VCaP (cell line): Measurements from ENCODE around the gene FOSL2.
A peak's percentile ranks its signal among the peaks of the same experiment; 100 is the strongest.

ENCODE experiments used
- H3K27ac ChIP-seq: fragments of 450-650 bp; 2 replicates; pipeline ENCODE4 v1.5.1; 2017
- TF ChIP-seq, protein P1 (sequence below): fragments of 450-650 bp; conservative IDR thresholded peaks from 2 replicates; pipeline ENCODE4 v1.5.1; 2017; ENCODE audit warnings: mild to moderate bottlenecking, moderate library complexity

The FOSL2 gene

DNA sequence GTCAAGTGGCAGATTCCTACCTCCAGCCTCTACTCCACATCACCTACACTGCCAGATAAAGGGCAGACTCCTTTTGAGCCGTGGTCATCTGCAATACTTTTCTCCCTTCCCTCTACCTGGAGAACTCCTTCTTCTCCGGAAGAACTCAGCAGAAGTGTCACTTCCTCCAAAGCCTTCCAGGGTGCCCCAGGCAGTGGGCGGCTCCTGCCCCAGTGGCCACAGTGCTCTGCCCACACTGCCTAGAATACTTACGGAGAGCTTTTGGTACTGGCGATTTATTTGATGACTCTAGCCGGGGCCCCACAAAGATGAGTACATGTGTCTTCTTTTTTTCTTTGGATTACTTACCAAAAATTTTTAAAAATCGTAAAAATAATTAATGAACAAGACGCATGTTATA lies 39.7 kb downstream of the FOSL2 start:
- TF ChIP-seq, protein P1, sequence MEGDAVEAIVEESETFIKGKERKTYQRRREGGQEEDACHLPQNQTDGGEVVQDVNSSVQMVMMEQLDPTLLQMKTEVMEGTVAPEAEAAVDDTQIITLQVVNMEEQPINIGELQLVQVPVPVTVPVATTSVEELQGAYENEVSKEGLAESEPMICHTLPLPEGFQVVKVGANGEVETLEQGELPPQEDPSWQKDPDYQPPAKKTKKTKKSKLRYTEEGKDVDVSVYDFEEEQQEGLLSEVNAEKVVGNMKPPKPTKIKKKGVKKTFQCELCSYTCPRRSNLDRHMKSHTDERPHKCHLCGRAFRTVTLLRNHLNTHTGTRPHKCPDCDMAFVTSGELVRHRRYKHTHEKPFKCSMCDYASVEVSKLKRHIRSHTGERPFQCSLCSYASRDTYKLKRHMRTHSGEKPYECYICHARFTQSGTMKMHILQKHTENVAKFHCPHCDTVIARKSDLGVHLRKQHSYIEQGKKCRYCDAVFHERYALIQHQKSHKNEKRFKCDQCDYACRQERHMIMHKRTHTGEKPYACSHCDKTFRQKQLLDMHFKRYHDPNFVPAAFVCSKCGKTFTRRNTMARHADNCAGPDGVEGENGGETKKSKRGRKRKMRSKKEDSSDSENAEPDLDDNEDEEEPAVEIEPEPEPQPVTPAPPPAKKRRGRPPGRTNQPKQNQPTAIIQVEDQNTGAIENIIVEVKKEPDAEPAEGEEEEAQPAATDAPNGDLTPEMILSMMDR, result no peak
- no peak overlapping the region for H3K27ac ChIP-seq

DNA sequence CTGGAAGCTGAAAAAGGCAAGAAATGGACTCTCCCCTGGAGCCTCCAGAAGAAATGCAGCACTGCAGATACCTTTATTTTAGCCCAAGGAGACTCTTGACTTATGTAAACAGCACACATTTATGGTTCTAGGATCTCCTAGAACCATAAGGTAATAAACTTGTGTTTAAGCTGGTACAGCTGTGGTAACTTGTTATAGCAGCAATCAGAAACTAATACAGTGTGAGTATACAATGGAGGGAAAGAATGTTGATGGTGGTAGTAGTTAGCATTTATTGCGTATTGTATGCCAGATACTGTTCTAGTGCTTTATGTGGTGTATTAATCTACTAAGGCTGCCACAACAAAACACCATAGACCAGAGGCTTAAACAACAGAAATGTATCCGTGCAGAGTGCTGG lies 40.6 kb downstream of the FOSL2 start:
- H3K27ac ChIP-seq, result no peak overlapping the region
- TF ChIP-seq, protein P1, result no peak

DNA sequence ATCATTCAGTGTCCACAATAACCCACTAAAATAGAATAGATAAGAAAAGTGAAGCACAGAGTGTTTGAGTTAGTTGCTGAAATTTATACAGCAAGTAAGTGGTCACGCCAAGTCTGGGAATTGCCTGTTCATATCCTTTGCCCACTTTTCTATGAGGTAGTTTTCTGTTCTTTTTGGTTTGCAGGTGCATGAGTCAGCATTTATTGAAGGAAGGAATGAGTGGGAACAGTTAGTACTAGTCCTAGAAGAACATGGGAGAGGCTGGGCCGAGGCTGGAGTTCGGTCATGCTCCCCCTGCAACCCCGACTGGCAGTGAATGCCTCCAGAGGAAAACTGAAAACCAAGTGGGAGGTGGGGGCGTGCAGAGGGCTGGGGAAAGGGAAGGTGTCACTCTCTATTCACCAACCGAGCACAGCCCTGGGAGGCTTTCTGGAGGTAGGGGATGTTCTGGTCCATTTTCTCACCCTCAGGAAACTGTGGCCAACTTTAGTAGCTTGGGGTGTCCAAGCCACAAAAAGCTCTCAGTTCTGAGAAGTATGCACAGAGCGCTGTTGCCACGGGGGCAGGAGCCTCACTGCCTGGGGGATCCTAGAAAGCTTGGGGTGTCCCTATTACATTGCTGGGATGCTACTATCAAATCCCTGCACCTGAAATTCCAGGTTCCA lies 41.4 kb downstream of the FOSL2 start:
- TF ChIP-seq, protein P1, result no peak
- no peak overlapping the region for H3K27ac ChIP-seq

DNA sequence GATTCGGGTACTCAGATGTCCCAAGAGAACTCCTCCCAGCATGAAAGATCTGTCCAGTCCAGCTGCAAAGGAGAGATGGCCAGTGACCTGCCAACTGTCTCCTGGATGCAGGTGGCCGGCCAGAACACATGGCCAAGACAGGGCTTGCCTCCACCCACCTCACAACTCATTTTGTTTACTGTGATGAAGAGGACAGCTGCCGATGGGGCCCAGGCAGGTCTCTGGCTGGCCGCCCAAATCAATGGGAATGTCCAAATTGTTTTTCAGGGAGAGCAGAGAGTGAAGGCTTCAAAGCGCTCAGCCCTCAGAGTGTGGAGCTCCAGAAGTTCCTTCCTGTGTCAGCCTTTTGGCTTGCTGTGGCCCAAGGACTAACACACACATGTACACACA lies 41.9 kb downstream of the FOSL2 start:
- H3K27ac ChIP-seq, result no peak overlapping the region
- TF ChIP-seq, protein P1, result no peak

DNA sequence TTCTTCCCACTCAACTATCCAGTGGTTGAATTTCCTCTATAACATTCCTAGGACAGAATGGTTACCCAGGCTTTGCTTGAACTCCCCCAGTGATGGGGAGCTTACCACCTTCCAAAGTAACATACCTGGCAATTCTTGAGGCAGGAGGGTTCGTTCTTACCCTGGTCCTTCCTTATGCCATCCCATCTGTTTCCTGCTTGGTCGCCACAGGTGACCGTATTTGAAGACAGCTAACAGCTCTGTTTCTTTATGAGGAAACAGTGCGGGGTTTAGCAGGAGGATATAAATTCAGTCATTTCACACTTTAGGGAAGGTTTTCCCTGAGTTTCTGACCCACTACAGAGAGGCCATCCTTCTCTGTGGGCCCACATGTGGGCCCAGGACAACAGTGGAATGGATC lies 42.6 kb downstream of the FOSL2 start:
- TF ChIP-seq, protein P1, result no peak
- peak overlapping the region; percentile 10; the same call in 1 of the 2 replicates for H3K27ac ChIP-seq

DNA sequence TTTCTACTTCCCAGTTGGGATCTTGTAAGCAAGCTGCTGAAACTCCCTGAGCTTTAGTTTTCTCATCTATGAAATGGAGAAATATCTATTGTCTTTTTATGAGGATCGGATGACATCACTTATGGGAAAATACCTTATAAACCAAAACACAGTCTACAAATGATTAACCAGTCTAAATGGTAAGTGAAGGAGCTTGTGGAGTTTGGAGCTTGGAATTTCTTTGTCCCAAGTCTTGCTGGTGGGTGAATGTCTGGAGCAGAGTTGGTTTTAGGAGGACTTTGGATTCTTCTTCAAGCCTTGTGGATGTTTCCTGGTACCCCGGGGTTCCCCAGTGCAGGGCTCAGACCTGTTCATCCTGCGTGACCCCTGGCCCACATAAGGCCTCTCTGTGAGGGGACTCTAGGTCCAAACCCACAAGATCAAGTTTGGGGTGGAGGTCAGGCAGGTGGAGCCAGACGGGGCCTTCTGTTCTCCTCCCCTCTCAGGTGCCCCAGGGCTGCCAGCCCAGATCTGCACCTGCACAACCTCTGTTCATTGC lies 43.2 kb downstream of the FOSL2 start:
- TF ChIP-seq, protein P1, result no peak

DNA sequence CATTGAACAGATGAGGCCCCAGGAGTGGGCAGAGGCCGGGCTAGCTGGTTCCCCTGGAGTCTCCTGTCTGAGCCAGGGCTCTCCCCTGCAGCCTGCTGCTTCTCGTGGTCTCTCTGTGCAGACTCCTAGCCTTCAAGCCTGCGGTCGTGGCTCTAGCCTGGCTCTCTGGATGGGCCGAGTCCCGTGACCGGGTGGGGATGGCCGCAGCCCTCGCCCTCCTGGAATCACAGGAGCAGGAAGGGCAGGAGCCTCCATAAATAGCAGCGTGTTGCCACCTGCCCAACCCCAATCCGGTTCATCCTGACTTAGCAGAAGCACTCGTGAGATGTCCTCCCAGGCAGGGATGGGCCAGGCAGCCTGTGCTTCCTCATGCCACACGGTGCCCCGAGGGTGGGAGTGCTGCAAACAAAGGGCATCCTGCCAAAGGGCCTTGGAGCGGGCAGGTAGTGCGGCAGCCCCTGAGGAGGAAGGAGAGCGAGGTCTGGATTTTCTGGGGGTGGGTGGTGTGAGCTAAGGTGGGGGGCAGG lies 43.9 kb downstream of the FOSL2 start:
- TF ChIP-seq, protein P1, result no peak
- peak overlapping the region; percentile 10; the same call in 1 of the 2 replicates for H3K27ac ChIP-seq

More for the DNA sequence above, 43.2 kb downstream of the FOSL2 start:
- H3K27ac ChIP-seq, result peak overlapping the region; percentile 10; the same call in 1 of the 2 replicates
